Hepatocyte (in vitro differentiated cells): Measurements from ENCODE around the gene ZBTB4.

Experiments
- CTCF ChIP-seq: fragments of 200-600 bp; sonication (generic); IDR thresholded peaks from 2 replicates; pipeline ENCODE4 v1.5.1; 2016; ENCODE audit warnings: antibody characterized with exemption, mild to moderate bottlenecking; ENCODE audit not compliant: poor library complexity
- EZH2 ChIP-seq: fragments of 200-600 bp; sonication (generic); IDR thresholded peaks from 2 replicates; pipeline ENCODE4 v1.6.1; 2016; ENCODE audit warnings: antibody characterized with exemption, mild to moderate bottlenecking, borderline replicate concordance
- EZH2phosphoT487 ChIP-seq: fragments of 200-600 bp; sonication (generic); IDR thresholded peaks from one replicate; pipeline ENCODE4 v1.6.1; 2018; ENCODE audit warnings: antibody characterized with exemption, mild to moderate bottlenecking, low read depth, moderate library complexity; ENCODE audit not compliant: unreplicated experiment, severe bottlenecking

GRCh38 chr17:7484067-7484918, 4.9 kb upstream of the ZBTB4 start, which contains the start of gene POLR2A:
- TF ChIP-seq CTCF, result no peak
- no peak for TF ChIP-seq EZH2
- no peak for TF ChIP-seq EZH2phosphoT487
